ENCODE data around the gene MTA2. TPM values are rescaled to one million over a fixed set of nuclear protein-coding genes. Genes with fewer than 3 reads are reported as not detected.

Gene MTA2
- total RNA-seq, 3 donors from 2014 or later = 61.3 to 92.8 (median 85.5) TPM

- no peaks in the 10 kb centered on the region for H3K9me3 ChIP-seq
- intact Hi-C loops (cut with DNase I; ENCODE audit: low total_unique reads) = no loop called here
- no peaks in the 10 kb centered on the region for H3K36me3 ChIP-seq
- H3K27me3 ChIP-seq = no peaks in the 10 kb centered on the region
- peaks cover 7% of the 10 kb centered on the region in 2 donors for H3K4me1 ChIP-seq
- TF ChIP-seq POLR2A (IDR thresholded peaks at IDR 0.05) (no peak), POLR2AphosphoS5 (IDR thresholded peaks at IDR 0.05) (no peak)
- TF ChIP-seq, protein P1, sequence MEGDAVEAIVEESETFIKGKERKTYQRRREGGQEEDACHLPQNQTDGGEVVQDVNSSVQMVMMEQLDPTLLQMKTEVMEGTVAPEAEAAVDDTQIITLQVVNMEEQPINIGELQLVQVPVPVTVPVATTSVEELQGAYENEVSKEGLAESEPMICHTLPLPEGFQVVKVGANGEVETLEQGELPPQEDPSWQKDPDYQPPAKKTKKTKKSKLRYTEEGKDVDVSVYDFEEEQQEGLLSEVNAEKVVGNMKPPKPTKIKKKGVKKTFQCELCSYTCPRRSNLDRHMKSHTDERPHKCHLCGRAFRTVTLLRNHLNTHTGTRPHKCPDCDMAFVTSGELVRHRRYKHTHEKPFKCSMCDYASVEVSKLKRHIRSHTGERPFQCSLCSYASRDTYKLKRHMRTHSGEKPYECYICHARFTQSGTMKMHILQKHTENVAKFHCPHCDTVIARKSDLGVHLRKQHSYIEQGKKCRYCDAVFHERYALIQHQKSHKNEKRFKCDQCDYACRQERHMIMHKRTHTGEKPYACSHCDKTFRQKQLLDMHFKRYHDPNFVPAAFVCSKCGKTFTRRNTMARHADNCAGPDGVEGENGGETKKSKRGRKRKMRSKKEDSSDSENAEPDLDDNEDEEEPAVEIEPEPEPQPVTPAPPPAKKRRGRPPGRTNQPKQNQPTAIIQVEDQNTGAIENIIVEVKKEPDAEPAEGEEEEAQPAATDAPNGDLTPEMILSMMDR (IDR thresholded peaks at IDR 0.05) = no peak
- no peak for DNase-seq (ENCODE audit: low spot score in 2 of 2)
- no peak overlapping the region for H3K27ac ChIP-seq
- no peak overlapping the region for H3K4me3 ChIP-seq
Observed at GRCh38 chr11:62608776-62609175, 7.1 kb upstream of the MTA2 start.

DNA sequence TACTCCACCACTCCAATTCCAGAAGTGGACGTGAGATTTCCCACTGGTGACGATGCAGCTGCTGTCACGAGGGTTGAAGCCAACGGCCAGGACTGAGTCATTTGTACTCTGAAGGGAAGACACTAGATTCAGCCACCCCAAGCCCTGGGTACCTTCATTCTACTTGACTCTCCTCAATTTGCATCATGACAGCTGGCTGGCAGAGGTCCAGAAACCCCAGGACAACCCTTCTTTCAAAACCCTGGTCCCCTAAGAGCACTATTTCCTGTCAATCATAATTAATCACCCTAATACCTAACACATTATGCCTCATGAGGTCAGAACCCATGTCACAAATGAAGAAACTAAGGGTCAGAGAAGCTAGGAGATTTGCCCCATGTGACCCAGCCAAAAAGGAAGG lies 6.0 kb upstream of the MTA2 start:
- Histone ChIP-seq H3K4me3 (no peak overlapping the region), H3K27ac (no peak overlapping the region), H3K4me1 (peaks cover 7 to 12% of the 10 kb centered on the region in 2 donors), H3K9me3 (no peaks in the 10 kb centered on the region), H3K27me3 (no peaks in the 10 kb centered on the region), H3K36me3 (no peaks in the 10 kb centered on the region)
- intact Hi-C loops (cut with DNase I; ENCODE audit: low total_unique reads) = no loop called here
- TF ChIP-seq POLR2AphosphoS5 (IDR thresholded peaks at IDR 0.05) = no peak
- no peak for DNase-seq (ENCODE audit: low spot score in 2 of 2)

- no peaks in the 10 kb centered on the region for H3K36me3 ChIP-seq
- intact Hi-C loops (cut with DNase I; ENCODE audit: low total_unique reads) = no loop called here
- DNase-seq (ENCODE audit: low spot score in 2 of 2) = no peak
- H3K9me3 ChIP-seq = no peaks in the 10 kb centered on the region
- H3K27me3 ChIP-seq = no peaks in the 10 kb centered on the region
- TF ChIP-seq, protein P1 (IDR thresholded peaks at IDR 0.05) = no peak
- TF ChIP-seq POLR2A (IDR thresholded peaks at IDR 0.05) (no peak), POLR2AphosphoS5 (IDR thresholded peaks at IDR 0.05) (no peak)
- H3K27ac ChIP-seq = no peak overlapping the region
- H3K4me3 ChIP-seq = no peak overlapping the region
- H3K4me1 ChIP-seq = peaks cover 1 to 5% of the 10 kb centered on the region in 2 donors
Observed at GRCh38 chr11:62605902-62606301, 4.2 kb upstream of the MTA2 start.

DNA sequence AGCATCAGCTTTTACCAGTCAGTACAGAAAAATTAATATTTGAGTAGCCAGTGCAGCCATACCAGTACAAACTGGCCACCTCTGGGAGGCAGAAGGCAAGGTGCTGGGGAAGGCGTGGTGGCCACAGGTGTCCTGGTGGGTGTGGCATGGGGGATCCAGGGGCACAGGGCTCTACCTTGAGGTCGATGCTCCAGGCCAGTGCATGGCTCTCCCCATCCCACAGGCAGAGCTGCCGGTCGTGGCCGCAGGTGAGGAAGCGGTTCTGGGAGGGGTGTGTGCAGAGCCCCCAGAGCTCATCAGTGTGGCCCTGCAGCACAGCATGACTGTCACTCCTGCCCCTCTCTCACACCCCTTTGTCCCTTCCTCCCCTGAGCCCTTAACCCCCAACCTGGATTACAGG lies 3.8 kb upstream of the MTA2 start:
- H3K4me1 ChIP-seq = peaks cover 0 to 6% of the 10 kb centered on the region in 2 donors

GRCh38 chr11:62604460-62605120 lies 2.9 kb upstream of the MTA2 start:
- Histone ChIP-seq H3K36me3 (no peaks in the 10 kb centered on the region), H3K4me3 (no peak overlapping the region), H3K9me3 (no peaks in the 10 kb centered on the region), H3K27me3 (no peaks in the 10 kb centered on the region), H3K4me1 (peaks cover 3 to 15% of the 10 kb centered on the region in 2 donors), H3K27ac (no peak overlapping the region)
- no peak for TF ChIP-seq POLR2AphosphoS5 (IDR thresholded peaks at IDR 0.05)
- no peak for TF ChIP-seq POLR2A (IDR thresholded peaks at IDR 0.05)
- intact Hi-C loops (cut with DNase I; ENCODE audit: low total_unique reads) = no loop called here
- no peak for DNase-seq (ENCODE audit: low spot score in 2 of 2)

More for the DNA sequence above, 3.8 kb upstream of the MTA2 start:
- no peaks in the 10 kb centered on the region for H3K9me3 ChIP-seq
- no peaks in the 10 kb centered on the region for H3K27me3 ChIP-seq
- H3K27ac ChIP-seq = no peak overlapping the region
- no peak for DNase-seq (ENCODE audit: low spot score in 2 of 2)
- no peak overlapping the region for H3K4me3 ChIP-seq
- intact Hi-C loops (cut with DNase I; ENCODE audit: low total_unique reads) = no loop called here
- TF ChIP-seq POLR2A (IDR thresholded peaks at IDR 0.05) (no peak), POLR2AphosphoS5 (IDR thresholded peaks at IDR 0.05) (no peak)
- TF ChIP-seq, protein P1 (IDR thresholded peaks at IDR 0.05) = no peak
- H3K36me3 ChIP-seq = no peaks in the 10 kb centered on the region

DNA sequence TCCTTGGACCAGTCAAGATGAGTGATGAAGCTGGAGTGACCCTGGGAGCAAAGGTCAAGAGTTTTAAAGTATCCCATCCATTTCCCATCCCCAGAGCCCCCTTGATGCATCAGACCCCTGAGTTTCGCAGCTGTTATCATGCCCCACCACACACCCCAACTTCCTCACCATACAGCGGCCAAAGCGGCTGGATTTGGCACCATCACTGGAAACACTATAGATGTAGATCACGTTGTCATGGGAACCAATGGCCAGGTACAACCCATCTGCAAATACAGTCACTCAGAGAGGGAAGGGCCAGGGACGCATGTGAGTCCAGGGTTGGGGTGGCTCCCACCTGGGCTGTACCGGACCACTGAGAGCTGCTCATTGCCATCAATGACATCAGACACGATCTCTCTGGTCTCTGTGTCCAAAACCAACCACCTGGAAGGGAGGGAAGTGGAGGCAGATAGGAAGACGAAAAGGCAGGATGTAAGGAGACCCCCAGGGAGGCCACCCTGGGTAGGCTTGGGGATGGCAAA lies 2.2 kb upstream of the MTA2 start:
- TF ChIP-seq, protein P1 (IDR thresholded peaks at IDR 0.05) = no peak
- TF ChIP-seq POLR2A (IDR thresholded peaks at IDR 0.05) (no peak), POLR2AphosphoS5 (IDR thresholded peaks at IDR 0.05) (no peak)
- peak overlapping the region; percentile 95 to 96 for H3K27ac ChIP-seq
- no peak overlapping the region for H3K4me3 ChIP-seq
- no peaks in the 10 kb centered on the region for H3K27me3 ChIP-seq
- no peaks in the 10 kb centered on the region for H3K9me3 ChIP-seq
- intact Hi-C loops (cut with DNase I; ENCODE audit: low total_unique reads) = no loop called here
- H3K36me3 ChIP-seq = no peaks in the 10 kb centered on the region
- peaks cover 3 to 22% of the 10 kb centered on the region in 2 donors for H3K4me1 ChIP-seq
- no peak for DNase-seq (ENCODE audit: low spot score in 2 of 2)
